ENCODE measurements around the gene JADE1.

The JADE1 gene

GRCh38 chr4:128810331-128810870 is 901 bp downstream of the JADE1 start:
- DNase-seq (ENCODE audit: low read depth in 2 of 2), result no peak

GRCh38 chr4:128810871-128811570 is 1.5 kb downstream of the JADE1 start:
- peak; percentile 51 to 63 for DNase-seq (ENCODE audit: low read depth in 2 of 2)

GRCh38 chr4:128811571-128812441 is 2.3 kb downstream of the JADE1 start:
- DNase-seq (ENCODE audit: low read depth in 2 of 2), result peak; percentile 52 to 62

GRCh38 chr4:128812442-128813235 is 3.1 kb downstream of the JADE1 start:
- DNase-seq (ENCODE audit: low read depth in 2 of 2), result no peak

DNA sequence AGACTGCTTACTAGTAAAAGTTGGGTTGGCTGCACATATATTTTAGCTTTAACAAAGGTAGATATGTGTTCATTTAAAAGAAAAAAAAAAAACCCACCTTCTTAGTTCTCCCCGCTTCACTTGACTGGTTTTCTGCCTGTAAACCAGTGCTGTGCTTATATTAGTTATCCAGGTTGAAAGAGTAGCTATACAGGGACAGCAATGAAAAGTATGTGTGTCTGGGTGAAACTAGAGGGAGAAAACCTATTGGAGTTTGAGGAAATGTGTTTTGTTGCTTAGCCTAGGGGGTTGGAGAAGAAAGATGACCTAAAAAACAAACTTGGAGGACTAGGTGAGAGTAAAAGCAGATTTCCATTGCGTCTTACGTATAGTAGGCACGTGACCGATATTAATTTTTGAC is 4.5 kb downstream of the JADE1 start:
- no peak for DNase-seq (ENCODE audit: low read depth in 2 of 2)

DNA sequence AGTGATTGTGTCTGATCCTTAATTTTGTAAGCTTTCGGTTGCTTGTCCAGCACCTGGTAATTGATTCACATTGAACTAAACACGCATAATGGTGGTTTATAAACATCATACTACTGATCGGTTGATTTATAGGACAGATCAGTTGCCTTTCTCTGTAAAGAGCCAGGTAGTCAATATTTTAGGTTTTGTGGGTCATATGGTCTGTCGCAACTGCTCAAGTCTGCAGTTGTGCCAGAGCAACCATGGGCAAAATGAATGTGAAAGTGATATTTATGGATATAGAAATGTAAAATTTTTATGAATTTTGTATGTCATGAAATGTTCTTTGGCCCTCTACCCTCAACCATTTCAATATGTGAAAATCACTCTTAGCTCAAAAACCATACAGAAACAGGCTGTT is 8.9 kb downstream of the JADE1 start:
- DNase-seq (ENCODE audit: low read depth in 2 of 2), result no peak

GRCh38 chr4:128819082-128819742 is 9.7 kb downstream of the JADE1 start:
- no peak for DNase-seq (ENCODE audit: low read depth in 2 of 2)

DNA sequence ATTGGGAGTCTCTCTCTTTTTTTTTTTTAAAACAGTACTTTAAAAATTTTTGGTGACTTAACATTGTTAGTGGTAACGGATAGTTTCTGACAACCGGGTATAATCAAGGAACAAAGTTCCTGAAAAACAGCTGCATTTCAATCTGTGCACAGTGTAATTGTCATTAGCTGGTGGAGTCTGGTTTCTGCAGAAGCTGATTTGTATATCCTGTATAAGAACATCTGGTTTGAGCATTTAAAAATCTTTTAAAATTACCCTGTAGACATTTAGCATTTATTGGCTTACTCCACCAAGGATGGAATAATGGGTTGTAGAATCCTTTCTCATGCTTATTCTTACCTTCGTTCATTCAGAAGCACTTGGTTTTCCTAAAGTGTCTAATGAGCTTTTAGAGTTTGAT is 11.2 kb downstream of the JADE1 start:
- no peak for DNase-seq (ENCODE audit: low read depth in 2 of 2)

DNA sequence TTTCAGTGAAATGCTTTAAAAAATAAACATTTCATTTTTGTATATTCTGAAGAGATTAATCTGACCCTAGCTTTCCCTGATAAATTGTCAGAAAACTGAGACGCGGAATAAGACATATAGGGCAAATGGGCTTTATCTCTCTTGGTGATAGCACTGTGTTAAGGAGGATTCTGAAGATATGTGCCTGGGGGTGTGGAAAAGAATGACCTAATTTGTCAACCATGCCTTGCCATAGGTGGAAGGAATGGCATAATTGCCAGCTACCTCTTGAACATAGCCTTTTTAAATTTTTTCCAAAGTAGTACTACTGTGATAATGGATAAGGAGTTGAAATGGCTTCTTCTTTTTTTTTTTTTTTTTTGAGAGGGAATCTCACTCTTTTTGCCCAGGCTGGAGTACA is 11.7 kb downstream of the JADE1 start:
- DNase-seq (ENCODE audit: low read depth in 2 of 2), result no peak

- no peak for DNase-seq (ENCODE audit: low read depth in 2 of 2)
These were observed 13.6 kb downstream of the JADE1 start for GRCh38 chr4:128823025-128823661.

- no peak for DNase-seq (ENCODE audit: low read depth in 2 of 2)
These were observed 15.7 kb downstream of the JADE1 start for GRCh38 chr4:128825226-128825625.

GRCh38 chr4:128827296-128827695 is 17.8 kb downstream of the JADE1 start:
- no peak for DNase-seq (ENCODE audit: low read depth in 2 of 2)

- no peak for DNase-seq (ENCODE audit: low read depth in 2 of 2)
These were observed 21.5 kb downstream of the JADE1 start for GRCh38 chr4:128830906-128831503.

DNA sequence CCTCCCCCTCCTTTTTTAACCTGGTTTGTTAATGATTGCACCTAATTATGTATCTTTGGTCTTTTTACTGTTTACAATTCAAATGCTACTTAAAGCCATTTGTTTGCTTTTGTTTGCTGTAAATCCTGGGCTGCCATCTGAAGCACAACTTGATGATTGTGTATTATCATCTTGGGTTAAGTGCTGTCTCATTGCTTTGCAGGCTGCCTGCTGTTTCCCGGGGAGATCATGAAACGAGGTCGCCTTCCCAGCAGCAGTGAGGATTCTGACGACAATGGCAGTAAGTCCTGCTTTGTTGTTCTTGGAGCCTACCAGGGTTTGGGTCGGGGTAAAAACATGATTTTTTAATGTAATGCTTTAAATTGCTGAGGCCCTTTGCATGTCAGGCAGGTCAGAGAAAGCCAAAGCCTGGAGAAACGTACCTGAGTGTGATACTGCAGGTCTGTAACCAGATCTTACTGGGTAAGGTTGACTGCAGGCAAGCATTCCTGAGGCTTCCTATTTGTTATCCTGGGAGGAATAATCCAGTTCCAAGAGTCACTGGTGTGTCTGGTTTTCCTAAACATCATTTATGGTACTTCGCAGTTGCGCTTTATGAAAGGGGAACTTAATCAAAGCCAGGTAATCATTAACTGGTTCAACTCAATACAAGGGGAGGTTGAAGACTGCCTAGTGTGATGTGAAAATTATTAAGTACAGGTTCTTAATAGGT is 22.2 kb downstream of the JADE1 start:
- DNase-seq (ENCODE audit: low read depth in 2 of 2), result no peak

GRCh38 chr4:128832243-128832625 is 22.7 kb downstream of the JADE1 start:
- DNase-seq (ENCODE audit: low read depth in 2 of 2), result no peak

DNA sequence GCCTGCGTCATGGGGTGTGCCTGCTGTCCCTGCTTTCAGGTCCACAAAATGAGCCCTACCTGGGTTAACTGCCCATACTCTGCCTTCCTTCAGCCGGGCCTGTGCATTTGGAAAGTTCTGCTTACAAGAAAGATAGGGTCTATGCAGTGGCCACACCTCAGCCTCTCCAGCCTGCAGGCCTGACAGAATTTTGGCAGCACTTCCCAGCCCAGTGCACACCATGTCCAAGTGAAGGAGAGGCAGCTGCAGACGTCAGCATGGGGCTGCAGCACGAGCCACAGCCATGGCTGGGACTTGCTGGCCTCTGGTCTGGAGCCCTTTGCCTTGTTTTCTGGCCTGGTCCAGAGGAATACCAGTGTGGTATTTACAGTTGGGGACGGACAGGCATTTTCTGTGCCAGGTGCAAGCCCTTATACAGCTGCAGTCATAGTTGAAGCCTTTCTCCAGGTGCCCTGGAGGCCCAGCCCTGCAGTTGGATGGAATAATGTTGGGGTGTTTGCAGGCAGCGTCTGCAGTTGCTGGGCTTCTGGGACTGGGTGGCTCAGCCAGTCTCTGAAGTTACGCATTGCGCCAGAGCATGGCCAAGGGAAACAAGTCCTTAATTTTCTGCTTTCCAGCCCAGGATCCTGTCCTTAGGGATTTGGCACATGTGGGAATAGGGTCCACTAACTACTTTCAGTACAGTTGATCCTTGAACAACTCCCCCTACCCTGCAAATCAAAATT is 26.2 kb downstream of the JADE1 start:
- no peak for DNase-seq (ENCODE audit: low read depth in 2 of 2)

- no peak for DNase-seq (ENCODE audit: low read depth in 2 of 2)
These were observed 27.7 kb downstream of the JADE1 start for GRCh38 chr4:128837198-128837597.

DNA sequence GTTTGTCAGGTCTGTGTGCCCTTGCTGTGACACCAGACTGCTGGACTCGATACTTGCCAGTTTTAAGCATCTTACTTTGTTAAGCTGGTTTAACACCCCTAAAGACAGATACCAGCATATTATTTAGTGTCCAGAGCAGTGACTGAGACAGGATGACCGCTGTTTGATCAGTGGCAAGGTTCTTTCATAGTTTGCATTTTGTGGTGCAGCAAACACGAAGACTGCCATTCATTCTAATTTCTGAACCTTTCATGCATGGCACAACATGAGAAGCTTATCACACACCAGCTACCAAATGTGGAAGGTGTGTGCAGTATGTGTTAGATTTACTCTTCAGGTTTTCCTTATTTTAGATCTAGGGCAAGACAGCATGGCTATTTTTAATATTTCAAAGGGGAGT is 28.2 kb downstream of the JADE1 start:
- DNase-seq (ENCODE audit: low read depth in 2 of 2), result no peak

DNA sequence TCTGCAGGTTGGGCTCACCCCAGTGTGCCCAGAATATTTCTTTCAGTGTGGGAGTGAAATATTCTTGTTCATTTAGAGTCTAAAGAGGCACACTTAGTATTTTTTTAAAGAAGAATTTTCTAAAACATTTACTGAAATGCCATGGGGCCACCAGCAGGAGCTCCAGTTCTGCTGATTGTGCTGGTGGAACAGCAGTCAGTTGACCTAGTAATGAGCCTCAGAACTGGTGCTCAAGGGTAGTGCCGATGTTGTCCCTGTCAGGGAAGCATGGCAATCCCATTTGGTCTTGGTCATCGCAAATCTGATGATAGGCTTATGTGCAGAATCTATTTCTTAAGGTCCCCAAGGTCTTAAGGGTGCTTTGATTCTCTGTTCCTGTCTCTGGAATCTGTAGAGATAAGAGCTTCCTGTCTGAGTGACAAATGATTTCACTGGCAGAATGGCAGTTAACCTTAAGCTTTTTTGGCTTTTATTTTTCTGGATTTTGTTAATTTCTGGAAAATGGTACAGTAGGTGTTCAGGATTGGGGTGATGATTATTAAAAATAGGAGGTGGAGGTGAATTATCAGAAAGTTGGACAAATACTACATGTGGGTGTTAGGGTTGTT is 31.3 kb downstream of the JADE1 start:
- DNase-seq (ENCODE audit: low read depth in 2 of 2), result no peak

All from stimulated activated CD8-positive, alpha-beta memory T cell treated with anti-CD3 and anti-CD28 coated beads, Interleukin-7, amount 100 ng/mL, for 1 hour (primary cell).